Ishikawa (cell line): ENCODE data around the gene HOXA4.

Experiments used
- CEBPB ChIP-seq: IDR thresholded peaks from 2 replicates; pipeline ENCODE4 v1.6.1; 2012
- CREB1 ChIP-seq: IDR thresholded peaks from 2 replicates; pipeline ENCODE4 v1.6.1; 2012; ENCODE audit warnings: low read depth
- EGR1 ChIP-seq: IDR thresholded peaks from 2 replicates; pipeline ENCODE4 v1.6.1; 2012
- EP300 ChIP-seq: IDR thresholded peaks from 2 replicates; pipeline ENCODE4 v1.6.1; 2012; ENCODE audit warnings: borderline replicate concordance
- FOXM1 ChIP-seq: IDR thresholded peaks from 2 replicates; pipeline ENCODE4 v1.6.1; 2012; ENCODE audit warnings: low read depth, borderline replicate concordance
- NFIC ChIP-seq: IDR thresholded peaks from 2 replicates; pipeline ENCODE4 v1.6.1; 2012
- RAD21 ChIP-seq: IDR thresholded peaks from 2 replicates; pipeline ENCODE4 v1.6.1; 2012; ENCODE audit warnings: low read depth
- TAF1 ChIP-seq: IDR thresholded peaks from 2 replicates; pipeline ENCODE4 v1.6.1; 2012; ENCODE audit warnings: low read depth, mild to moderate bottlenecking
- TCF12 ChIP-seq: IDR thresholded peaks from 2 replicates; pipeline ENCODE4 v1.6.1; 2012; ENCODE audit warnings: low read depth
- TEAD4 ChIP-seq: IDR thresholded peaks from 2 replicates; pipeline ENCODE4 v1.6.1; 2012
- YY1 ChIP-seq: IDR thresholded peaks from 2 replicates; pipeline ENCODE4 v1.6.1; 2012; ENCODE audit warnings: low read depth
- ZBTB7A ChIP-seq: IDR thresholded peaks from 2 replicates; pipeline ENCODE4 v1.6.1; 2012; ENCODE audit warnings: low read depth
- TF ChIP-seq, protein P1 (sequence below): IDR thresholded peaks from 2 replicates; pipeline ENCODE4 v1.6.1; 2012; ENCODE audit warnings: low read depth, mild to moderate bottlenecking
- TF ChIP-seq, protein P2 (sequence below): IDR thresholded peaks from 2 replicates; pipeline ENCODE4 v1.6.1; 2012
- TF ChIP-seq, protein P3 (sequence below): IDR thresholded peaks from 2 replicates; pipeline ENCODE4 v1.6.1; 2012

Gene HOXA4

DNA sequence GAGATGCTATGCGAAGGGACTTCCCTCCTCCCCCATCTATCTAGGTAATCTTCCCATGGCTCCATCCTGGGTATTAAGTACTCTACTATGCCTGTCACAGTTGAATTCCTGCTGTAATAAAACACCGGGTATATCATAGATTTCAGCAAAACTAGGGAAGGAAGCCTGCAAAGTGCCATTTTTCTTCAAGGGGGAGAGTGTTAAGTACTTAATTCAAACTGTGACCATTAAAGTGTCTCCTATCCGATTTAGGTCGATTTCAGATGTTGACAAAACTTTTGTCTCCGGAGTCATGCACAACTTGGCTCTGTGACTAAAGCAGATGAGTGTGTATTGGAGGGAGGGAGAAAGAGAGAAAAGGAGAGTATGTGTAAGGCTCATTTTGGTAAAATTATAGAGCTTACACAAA, 4.6 kb downstream of the HOXA4 start:
- TF ChIP-seq TEAD4 (no peak), EP300 (no peak), EGR1 (no peak), ZBTB7A (no peak), RAD21 (no peak), FOXM1 (no peak), CEBPB (no peak), YY1 (no peak), TCF12 (no peak), NFIC (no peak), TAF1 (no peak), CREB1 (no peak)
- TF ChIP-seq, protein P1, sequence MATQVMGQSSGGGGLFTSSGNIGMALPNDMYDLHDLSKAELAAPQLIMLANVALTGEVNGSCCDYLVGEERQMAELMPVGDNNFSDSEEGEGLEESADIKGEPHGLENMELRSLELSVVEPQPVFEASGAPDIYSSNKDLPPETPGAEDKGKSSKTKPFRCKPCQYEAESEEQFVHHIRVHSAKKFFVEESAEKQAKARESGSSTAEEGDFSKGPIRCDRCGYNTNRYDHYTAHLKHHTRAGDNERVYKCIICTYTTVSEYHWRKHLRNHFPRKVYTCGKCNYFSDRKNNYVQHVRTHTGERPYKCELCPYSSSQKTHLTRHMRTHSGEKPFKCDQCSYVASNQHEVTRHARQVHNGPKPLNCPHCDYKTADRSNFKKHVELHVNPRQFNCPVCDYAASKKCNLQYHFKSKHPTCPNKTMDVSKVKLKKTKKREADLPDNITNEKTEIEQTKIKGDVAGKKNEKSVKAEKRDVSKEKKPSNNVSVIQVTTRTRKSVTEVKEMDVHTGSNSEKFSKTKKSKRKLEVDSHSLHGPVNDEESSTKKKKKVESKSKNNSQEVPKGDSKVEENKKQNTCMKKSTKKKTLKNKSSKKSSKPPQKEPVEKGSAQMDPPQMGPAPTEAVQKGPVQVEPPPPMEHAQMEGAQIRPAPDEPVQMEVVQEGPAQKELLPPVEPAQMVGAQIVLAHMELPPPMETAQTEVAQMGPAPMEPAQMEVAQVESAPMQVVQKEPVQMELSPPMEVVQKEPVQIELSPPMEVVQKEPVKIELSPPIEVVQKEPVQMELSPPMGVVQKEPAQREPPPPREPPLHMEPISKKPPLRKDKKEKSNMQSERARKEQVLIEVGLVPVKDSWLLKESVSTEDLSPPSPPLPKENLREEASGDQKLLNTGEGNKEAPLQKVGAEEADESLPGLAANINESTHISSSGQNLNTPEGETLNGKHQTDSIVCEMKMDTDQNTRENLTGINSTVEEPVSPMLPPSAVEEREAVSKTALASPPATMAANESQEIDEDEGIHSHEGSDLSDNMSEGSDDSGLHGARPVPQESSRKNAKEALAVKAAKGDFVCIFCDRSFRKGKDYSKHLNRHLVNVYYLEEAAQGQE: no peak
- TF ChIP-seq, protein P2, sequence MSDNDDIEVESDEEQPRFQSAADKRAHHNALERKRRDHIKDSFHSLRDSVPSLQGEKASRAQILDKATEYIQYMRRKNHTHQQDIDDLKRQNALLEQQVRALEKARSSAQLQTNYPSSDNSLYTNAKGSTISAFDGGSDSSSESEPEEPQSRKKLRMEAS: no peak
- TF ChIP-seq, protein P3, sequence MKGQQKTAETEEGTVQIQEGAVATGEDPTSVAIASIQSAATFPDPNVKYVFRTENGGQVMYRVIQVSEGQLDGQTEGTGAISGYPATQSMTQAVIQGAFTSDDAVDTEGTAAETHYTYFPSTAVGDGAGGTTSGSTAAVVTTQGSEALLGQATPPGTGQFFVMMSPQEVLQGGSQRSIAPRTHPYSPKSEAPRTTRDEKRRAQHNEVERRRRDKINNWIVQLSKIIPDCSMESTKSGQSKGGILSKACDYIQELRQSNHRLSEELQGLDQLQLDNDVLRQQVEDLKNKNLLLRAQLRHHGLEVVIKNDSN: no peak

DNA sequence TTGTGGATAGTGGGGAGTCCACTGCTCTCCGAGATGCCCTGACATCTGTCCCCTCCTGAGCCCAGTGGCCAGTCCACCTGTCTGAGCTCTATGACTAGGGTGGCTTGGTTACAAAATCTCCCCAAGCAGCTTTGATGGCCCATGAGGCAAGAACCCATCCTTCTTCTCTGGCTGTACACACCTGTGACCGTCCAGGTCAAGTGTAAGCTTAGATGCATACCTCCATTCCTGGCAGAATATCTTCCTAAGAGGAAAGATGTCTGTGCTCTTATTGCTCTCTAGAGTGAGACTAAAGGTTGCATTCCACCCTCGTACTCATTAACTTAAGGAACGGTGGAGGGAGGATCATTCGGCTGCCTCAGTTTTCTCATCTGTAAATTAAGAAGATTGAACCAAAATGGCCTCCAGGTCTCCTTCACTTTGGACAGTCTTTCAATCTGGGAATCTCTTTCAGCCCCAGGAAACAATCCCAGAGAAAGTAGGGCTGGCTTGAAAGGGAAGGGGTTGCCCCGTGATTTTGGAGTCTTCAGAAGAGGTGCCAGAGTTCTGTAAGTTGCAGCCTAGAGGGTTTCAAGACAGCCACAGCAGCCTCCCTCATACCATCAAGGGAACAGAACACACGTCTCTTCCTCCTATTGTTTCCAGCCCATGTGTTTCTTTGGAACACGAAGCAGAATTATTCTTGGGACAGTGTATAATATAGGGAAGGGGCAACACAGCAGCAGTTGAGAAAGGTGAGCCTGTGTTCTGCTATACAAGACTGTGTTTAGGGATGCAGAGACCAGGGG, 5.5 kb downstream of the HOXA4 start:
- TF ChIP-seq CREB1 (no peak), CEBPB (no peak), YY1 (no peak), RAD21 (no peak), EGR1 (no peak), EP300 (no peak), ZBTB7A (no peak), FOXM1 (no peak), NFIC (no peak), TEAD4 (no peak), TAF1 (no peak)
- TF ChIP-seq, protein P3: no peak
- TF ChIP-seq, protein P1: no peak

DNA sequence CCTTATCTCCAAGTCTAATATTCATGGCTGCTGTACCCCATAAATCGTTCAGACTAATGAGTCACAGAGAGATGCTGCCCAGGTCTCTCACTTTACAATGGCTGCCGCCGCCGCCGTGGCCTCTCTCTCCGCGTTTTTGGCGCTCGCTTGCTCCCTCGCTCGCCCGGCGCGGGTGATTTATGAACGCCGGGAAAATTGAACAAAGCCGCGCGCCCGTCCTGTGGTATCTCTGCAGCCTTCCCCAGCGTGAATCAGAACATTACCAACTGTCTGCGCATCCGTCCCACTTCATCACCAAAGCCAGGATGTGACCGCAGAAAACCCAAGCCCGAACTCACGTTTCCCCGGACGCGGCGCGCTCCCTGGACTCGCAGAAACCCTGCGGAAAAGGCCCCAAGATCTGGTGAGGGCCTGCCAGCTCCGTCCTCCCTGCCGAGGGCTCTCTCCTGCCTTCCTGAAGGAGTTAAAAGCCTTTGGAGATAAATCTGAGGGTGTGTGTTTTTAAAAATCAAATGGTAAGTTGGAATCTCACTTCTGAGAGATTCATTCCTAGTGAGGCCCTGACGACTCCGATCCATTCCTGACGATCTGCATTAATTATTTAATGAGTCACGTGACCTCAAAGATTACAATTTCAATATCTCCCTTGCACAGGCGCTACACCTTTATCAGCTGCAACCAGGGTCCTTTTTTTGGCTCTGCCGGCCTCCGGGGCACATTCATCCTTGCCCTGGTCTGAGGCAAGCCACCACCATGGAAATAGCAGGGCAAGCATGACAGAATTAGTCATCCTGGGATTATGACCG, 6.3 kb downstream of the HOXA4 start:
- no peak for TF ChIP-seq FOXM1
- TF ChIP-seq, protein P3: no peak
- no peak for TF ChIP-seq CREB1
- no peak for TF ChIP-seq EP300
- TF ChIP-seq, protein P1: no peak
- TF ChIP-seq RAD21: no peak
- no peak for TF ChIP-seq EGR1
- no peak for TF ChIP-seq NFIC
- TF ChIP-seq TEAD4: no peak
- no peak for TF ChIP-seq CEBPB
- no peak for TF ChIP-seq ZBTB7A
- TF ChIP-seq TAF1: no peak
- no peak for TF ChIP-seq YY1
- no peak for TF ChIP-seq TCF12
- TF ChIP-seq, protein P2: no peak
